ENCODE measurements around the gene LANCL2.
"Not testable (repeated sequence)": the region's sequence is repeated elsewhere in the genome, so short reads cannot be mapped to it uniquely, and the experiment has no call there.

Gene LANCL2

GRCh38 chr7:55410667-55411239, 45.6 kb downstream of the LANCL2 start:
- Histone ChIP-seq H3K27ac (no peak overlapping the region), H3K4me1 (no peaks in the 10 kb centered on the region), H3K4me3 (no peak overlapping the region), H3K9me3 (no peaks in the 10 kb centered on the region), H3K27me3 (no peaks in the 10 kb centered on the region), H3K36me3 (peaks cover 0 to 29% (median 3%) of the 10 kb centered on the region in 3 donors)
- intact Hi-C loops (cut with DNase I; ENCODE audit: low total_unique reads): loop anchor here (5.0 kb wide), 1 partner anchor 128 kb away; no protein-coding TSS in a partner anchor
- TF ChIP-seq CTCF (IDR thresholded peaks at IDR 0.05): no peak
- DNase-seq: no peak

- Histone ChIP-seq H3K4me3 (no peak overlapping the region), H3K36me3 (peaks cover 0 to 18% (median 0%) of the 10 kb centered on the region in 3 donors), H3K9me3 (no peaks in the 10 kb centered on the region), H3K4me1 (no peaks in the 10 kb centered on the region), H3K27ac (no peak overlapping the region), H3K27me3 (no peaks in the 10 kb centered on the region)
- intact Hi-C loops (cut with DNase I; ENCODE audit: low total_unique reads): loop anchor here (5.0 kb wide), 1 partner anchor 130 kb away; no protein-coding TSS in a partner anchor
- TF ChIP-seq CTCF (IDR thresholded peaks at IDR 0.05): no peak
- DNase-seq: no peak
These were observed 46.7 kb downstream of the LANCL2 start for GRCh38 chr7:55411844-55412243.

- no peak for TF ChIP-seq CTCF (IDR thresholded peaks at IDR 0.05)
- Histone ChIP-seq H3K36me3 (peaks cover 0 to 15% (median 0%) of the 10 kb centered on the region in 3 donors), H3K27me3 (no peaks in the 10 kb centered on the region), H3K9me3 (no peaks in the 10 kb centered on the region), H3K4me1 (no peaks in the 10 kb centered on the region), H3K4me3 (no peak overlapping the region), H3K27ac (no peak overlapping the region)
- no peak for DNase-seq
- intact Hi-C loops (cut with DNase I; ENCODE audit: low total_unique reads): loop anchor here (5.0 kb wide), 1 partner anchor 131 kb away; no protein-coding TSS in a partner anchor
These were observed 48.3 kb downstream of the LANCL2 start for GRCh38 chr7:55413442-55413841.

DNA sequence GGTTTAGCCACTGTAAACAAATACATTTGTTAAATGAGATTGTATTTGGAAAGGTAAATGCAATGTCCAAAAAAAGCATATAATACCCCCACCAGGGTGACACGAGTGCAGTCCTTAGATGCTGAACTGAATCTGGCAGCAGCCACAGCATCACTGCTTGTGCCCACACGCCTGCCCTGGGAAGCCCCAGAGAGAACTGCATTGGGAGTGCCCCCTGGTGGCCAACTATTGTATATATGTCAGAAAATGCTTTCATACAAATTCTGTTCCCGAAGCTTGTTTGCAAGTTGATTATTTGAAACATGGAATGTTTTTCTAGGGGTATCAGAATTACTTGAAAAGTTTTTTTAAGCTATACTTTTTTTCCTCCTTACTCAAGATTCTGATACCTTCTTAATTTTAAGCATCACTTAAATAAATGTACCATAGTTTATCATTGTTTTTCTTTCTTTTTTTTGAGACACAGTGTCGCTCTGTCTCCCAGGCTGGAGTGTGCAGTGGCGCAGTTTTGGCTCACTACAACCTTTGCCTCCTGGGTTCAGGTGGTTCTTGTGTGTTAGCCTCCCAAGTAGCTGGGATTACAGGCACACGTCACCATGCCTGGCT, 50.1 kb downstream of the LANCL2 start:
- Histone ChIP-seq H3K4me3 (no peak overlapping the region), H3K4me1 (no peaks in the 10 kb centered on the region), H3K27ac (no peak overlapping the region), H3K9me3 (no peaks in the 10 kb centered on the region), H3K36me3 (peaks cover 0 to 15% (median 0%) of the 10 kb centered on the region in 3 donors), H3K27me3 (no peaks in the 10 kb centered on the region)
- peak; percentile 75 to 80 for DNase-seq
- TF ChIP-seq CTCF (IDR thresholded peaks at IDR 0.05): peak; percentile 80 to 81
- intact Hi-C loops (cut with DNase I; ENCODE audit: low total_unique reads): no loop called here

DNA sequence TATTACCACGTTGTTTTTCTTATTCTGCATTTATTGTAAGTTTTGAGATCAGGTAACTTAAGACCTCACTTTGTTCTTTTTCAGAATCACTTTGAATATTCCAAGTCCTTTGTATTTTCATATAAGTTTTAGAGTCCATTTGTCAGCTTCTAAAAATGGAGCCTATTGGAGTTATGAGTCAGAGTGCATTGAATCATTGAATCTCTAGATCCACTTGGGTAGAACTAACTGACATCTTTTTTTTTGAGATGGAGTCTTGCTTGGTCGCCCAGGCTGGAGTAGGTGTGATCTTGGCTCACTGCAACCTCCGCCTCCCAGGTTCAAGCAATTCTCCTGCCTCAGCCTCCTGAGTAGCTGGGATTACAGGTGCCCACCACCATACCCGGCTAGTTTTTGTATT, 52.3 kb downstream of the LANCL2 start:
- DNase-seq; H3K36me3 ChIP-seq; H3K4me3 ChIP-seq; H3K27ac ChIP-seq; H3K4me1 ChIP-seq; intact Hi-C loops (cut with DNase I; ENCODE audit: low total_unique reads); H3K9me3 ChIP-seq; H3K27me3 ChIP-seq: not testable (repeated sequence)

GRCh38 chr7:55420530-55420929, 55.4 kb downstream of the LANCL2 start:
- no peak for DNase-seq
- intact Hi-C loops (cut with DNase I; ENCODE audit: low total_unique reads): no loop called here
- H3K36me3 ChIP-seq: peaks cover 0 to 8% (median 0%) of the 10 kb centered on the region in 3 donors
- no peaks in the 10 kb centered on the region for H3K4me1 ChIP-seq
- no peaks in the 10 kb centered on the region for H3K9me3 ChIP-seq
- H3K4me3 ChIP-seq: no peak overlapping the region
- no peak overlapping the region for H3K27ac ChIP-seq
- TF ChIP-seq CTCF (IDR thresholded peaks at IDR 0.05): no peak
- no peaks in the 10 kb centered on the region for H3K27me3 ChIP-seq
